Activated CD8-positive, alpha-beta memory T cell treated with anti-CD3 and anti-CD28 coated beads for 48 hours (primary cell): ENCODE results near the gene FOXP3.

Experiments used
- DNase-seq, 3 experiments: peaks; one replicate each; pipeline ENCODE4 v3.0.0-alpha.2; 2020; ENCODE audit warnings: low read depth in 2 of 3, low spot score in 2 of 3

Gene FOXP3

GRCh38 chrX:49276207-49276606 is 11.7 kb upstream of the FOXP3 start:
- DNase-seq = no peak

DNA sequence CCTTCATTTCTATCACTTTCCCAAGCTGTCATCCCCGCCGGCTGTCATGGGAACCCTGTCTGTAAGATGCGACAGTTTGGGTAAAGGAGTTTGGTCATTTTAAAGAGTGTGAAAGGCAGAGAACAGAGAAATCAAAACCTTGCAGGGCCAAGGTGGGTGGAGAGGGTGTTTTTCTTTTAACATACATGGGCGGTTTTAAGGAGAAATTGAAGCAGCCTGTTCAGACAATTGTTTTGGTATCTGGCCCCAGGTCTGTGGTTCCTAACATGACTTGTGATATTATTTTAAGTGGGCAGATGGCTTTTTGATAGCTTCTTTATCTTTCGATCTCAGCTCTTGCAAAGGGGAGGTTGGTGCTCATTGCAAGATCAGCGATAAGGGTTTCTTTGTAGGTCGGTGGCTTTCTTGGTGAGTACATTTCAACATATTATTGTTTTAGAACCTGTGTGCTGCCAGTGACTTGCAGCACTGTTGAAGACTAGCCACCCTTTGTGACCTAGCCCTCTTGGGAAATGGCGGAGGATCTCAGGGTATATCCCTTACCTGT is 8.7 kb upstream of the FOXP3 start:
- no peak for DNase-seq

DNA sequence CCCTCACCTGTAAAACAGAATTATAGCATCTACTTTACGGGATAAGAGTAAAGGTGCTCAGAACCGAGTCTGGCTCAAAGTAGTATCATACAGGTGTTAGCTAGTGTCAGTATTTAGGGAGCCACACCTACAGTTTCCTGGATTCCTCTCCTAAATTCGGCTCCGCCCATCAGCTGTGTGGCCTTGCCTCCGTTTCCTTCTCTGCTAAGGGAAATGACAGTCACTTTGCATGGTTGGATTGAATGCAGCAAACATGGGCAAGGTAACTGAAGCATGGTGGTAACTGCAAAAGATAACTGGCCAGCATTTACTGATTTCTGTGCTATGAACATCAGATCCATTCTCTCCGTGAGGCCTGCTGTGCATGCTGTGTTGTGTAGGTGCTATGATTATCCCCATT is 7.9 kb upstream of the FOXP3 start:
- DNase-seq = no peak

- DNase-seq = no peak
Measured at GRCh38 chrX:49271341-49271740, 6.8 kb upstream of the FOXP3 start.

DNA sequence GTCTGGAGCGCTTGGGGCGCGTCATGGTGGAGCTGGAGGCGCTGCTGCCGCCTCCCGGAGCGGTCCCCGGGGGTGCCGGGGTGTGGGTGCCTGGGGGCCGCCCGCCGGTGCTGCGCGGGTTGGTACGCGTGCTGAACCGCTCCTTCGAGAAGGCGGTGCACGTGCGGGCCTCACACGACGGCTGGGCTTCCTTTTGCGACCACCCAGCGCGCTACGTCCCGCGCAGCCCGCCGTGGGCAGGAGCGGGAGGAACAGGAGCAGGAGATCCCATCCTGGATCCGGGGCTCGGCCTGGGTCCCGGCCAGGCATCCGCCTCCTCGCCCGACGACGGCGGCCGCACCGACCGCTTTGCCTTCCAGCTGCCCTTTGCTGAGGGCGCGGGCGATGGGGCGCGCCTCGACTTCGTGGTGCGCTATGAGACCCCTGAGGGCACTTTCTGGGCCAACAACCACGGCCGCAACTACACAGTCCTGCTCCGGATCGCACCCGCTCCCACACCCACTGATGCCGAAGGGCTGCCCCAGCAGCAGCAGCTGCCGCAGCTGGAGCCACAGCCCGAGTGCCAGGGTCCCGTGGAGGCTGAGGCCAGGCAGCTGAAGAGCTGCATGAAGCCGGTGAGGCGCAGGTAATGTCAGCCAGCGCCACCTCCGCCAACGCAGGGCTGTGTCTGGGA is 5.9 kb upstream of the FOXP3 start:
- no peak for DNase-seq

DNA sequence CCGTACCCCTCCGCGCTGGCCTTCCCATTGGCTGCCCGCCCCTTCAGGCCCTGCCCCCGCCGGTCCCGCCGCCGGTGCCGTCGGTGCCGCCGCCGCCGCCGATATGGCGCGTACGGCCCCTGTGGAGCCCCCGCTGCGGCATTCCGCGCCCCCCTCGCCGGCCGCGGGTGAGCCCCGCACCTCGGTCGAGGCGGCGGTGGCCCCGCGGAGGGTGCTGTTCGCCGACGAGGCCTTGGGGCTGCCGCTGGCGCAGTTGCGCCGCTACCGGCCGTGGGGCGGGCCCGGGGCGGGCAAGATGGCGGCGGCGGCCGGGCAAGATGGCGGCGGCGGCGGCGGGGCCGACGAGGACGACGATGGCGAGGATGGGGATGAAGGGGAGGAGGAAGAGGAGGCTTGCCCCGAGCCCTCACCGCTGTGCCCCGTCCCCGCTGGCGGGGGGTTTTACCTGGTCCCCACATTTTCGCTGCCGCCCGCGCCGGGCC is 5.3 kb upstream of the FOXP3 start, which contains the start of gene PPP1R3F:
Gene PPP1R3F (plus strand): TSS at position 27 of the 482 bp plus-strand sequence. CDS start 77 bp downstream, at position 104.
- DNase-seq = no peak

GRCh38 chrX:49269010-49269766 is 4.7 kb upstream of the FOXP3 start:
- DNase-seq = peak; percentile 68 to 82 (median 76)

DNA sequence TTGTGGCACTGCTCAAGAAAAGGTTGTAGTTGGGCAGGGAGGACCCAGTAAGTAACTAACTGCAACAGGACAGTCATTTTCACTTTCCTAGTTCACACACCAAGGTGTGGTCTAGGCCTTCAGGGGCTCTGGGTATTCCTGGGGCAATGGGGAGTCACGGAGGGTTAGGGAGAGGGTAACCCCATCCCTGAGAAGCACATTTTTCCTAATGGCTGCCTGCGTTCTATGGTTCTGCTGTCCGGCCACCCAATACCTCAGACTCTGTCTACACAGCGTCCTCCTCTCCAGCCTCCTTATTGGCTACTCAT is 4.1 kb upstream of the FOXP3 start:
- DNase-seq = no peak

DNA sequence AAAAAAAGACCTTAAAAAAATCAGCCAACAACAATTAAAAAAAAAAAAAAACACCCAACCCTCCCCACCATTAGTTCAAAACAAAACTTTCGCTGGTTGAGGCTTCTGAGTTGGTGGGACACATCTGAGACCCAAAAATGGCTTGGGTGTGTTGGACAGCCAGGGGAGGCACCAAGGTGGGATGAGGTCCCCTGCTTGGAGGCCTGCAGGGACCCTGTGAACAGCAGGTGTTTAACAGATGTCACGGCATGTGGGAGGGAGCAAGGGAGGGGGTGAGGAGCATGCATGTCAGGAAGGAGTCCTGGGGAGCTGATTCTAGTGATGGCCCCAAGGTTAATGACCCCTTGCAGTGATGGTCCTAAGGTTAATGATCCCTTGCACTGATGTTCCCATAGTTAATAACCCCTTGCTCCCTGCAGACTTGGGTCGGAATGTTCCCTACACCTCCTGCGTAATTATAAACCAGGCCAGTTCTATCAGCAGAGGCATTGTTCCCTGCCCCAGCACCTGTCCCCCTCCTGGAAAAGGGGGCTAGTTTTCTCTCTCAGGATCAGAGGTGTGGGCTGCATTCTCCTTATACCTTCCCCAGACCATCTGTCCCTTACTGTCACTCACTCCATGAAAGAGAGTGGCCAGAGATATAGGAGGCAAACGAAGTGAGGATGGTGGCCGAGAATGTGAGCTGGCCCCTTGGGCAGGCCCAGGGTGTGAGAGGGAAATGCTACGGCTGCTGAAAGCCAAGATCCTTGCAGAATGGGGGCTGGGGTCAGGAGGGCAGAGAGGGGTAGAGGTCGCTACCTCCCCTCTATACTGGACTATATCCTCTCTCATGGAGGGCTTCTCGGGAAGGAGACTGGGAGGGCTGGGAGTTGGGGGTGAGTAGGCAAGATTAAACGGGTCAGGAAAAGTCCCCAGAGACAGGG is 2.3 kb upstream of the FOXP3 start:
- DNase-seq = no peak

DNA sequence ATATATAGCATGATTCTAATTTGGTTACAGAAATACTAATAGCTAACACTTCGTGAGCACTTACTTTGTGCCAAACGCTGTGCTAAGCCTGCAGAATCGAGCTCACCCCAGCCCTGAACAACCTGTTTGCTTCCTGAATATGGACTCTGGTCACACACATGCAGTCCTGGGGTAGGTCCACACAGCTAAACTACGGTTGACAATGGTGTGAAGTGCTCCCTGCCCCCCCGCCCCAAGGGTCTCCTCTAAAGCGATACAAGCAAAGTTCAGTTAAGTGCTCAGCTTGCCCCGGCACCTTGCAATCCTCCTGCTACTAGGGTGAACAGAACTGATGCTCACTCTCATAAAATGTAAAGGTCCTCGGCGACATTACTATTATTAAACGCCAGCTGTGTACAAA is 879 bp downstream of the FOXP3 start:
- DNase-seq = no peak

- no peak for DNase-seq
Measured at GRCh38 chrX:49262603-49263002, 1.9 kb downstream of the FOXP3 start.

DNA sequence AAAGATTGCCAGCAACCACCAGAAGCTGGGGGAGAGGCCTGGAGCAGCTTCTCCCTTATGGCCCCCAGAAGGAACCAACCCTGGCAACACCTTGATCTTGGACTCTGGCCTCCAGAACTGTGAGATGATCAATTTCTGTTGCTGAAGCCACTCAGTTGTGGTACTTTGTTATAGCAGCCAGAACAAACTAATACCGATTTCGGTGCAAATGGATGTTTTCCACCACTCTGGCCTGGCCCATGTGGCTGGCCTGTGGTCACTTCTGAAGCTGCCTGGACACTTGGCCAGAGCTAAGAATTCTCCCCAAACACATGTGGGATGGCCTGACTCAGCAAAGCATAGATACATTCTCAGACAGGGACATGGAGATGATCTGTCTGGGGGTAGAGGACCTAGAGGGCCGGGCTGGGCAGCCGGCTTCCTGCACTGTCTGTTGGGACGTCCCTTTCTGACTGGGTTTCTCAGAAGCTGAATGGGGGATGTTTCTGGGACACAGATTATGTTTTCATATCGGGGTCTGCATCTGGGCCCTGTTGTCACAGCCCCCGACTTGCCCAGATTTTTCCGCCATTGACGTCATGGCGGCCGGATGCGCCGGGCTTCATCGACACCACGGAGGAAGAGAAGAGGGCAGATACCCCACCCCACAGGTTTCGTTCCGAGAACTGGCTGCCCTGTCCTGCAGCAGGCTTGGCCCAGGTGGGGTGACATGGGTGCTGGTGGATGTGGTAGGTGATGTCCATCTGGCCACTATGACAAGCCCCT is 4.1 kb downstream of the FOXP3 start:
- no peak for DNase-seq

GRCh38 chrX:49258749-49259124 is 5.8 kb downstream of the FOXP3 start:
- no peak for DNase-seq

GRCh38 chrX:49257846-49258748 is 6.4 kb downstream of the FOXP3 start:
- no peak for DNase-seq

DNA sequence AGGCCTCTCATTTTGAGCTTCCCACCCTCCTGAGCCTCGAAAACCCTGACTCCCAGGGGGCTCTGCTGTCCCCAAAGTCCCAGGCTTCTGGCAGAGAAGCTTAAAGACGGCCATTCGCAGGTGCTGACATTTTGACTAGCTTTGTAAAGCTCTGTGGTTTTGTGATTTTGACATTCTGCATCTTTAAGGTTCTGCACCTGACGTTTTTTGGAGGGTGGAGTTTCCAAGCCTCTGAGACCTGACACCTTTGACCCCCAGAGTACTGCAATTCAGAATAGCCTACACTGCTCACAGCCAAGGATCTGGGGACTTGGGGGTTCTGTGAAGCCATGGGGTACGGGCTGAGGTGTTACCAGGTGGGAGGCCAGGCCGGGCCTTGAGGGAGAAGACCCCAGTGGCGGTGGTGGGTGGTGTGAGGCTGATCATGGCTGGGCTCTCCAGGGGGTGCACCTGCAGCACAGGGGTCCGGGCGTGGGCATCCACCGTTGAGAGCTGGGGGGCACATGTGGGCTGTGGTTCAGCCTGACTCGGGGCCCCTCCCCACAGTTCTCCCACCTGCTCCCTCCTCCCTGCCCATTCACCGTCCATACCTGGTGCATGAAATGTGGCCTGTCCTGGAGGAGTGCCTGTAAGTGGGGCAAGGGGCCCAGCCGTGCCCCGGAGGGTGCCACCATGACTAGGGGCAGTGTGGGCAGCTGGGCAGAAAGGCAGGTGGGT is 7.3 kb downstream of the FOXP3 start:
- no peak for DNase-seq

GRCh38 chrX:49256268-49256995 is 8.1 kb downstream of the FOXP3 start:
- no peak for DNase-seq

DNA sequence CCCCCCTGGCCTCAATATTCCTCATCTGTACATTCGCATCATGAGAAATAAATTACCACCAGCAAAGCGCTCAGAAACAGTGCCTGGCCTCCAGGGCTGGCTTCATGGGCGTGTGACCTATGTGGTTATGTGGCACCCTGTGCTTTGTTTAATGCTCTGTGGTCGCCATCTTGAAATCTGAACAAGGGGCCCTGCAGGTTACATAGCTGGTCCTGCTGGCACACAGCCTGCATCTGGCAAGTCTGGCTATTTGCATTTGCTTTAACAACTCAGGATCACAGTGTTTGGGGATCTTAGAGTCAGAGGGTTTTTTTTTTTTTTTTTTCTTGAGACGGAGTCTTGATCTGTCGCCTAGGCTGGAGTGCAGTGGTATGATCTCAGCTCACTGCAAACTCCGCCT is 9.9 kb downstream of the FOXP3 start:
- no peak for DNase-seq

GRCh38 chrX:49251325-49251724 is 13.2 kb downstream of the FOXP3 start:
- DNase-seq = no peak
